ENCODE data around the gene MED27.
"Not testable (repeated sequence)": the region's sequence is repeated elsewhere in the genome, so short reads cannot be mapped to it uniquely, and the experiment has no call there.

The MED27 gene

GRCh38 chr9:132062806-132063205 lies 16.9 kb downstream of the MED27 start:
- no peak overlapping the region for H3K4me3 Mint-ChIP-seq
- no peak for ATAC-seq
- no peak for DNase-seq (ENCODE audit: low spot score in 2 of 2)
- peaks cover 13% of the 10 kb centered on the region for H3K36me3 Mint-ChIP-seq
- H3K27ac Mint-ChIP-seq, result no peak overlapping the region
- H3K9me3 Mint-ChIP-seq, result peaks cover 5% of the 10 kb centered on the region
- H3K4me1 Mint-ChIP-seq, result peaks cover 19% of the 10 kb centered on the region

- no peak for ATAC-seq
- DNase-seq (ENCODE audit: low spot score in 2 of 2), result no peak
- H3K36me3 Mint-ChIP-seq, result peaks cover 9% of the 10 kb centered on the region
These were observed 18.1 kb downstream of the MED27 start for GRCh38 chr9:132061526-132061925.

GRCh38 chr9:132059361-132059760 lies 20.3 kb downstream of the MED27 start:
- peaks cover 9% of the 10 kb centered on the region for H3K36me3 Mint-ChIP-seq
- peaks cover 5% of the 10 kb centered on the region for H3K9me3 Mint-ChIP-seq
- ATAC-seq (no peak), DNase-seq (ENCODE audit: low spot score in 2 of 2) (no peak)
- H3K27ac Mint-ChIP-seq, result no peak overlapping the region
- no peak overlapping the region for H3K4me3 Mint-ChIP-seq
- H3K4me1 Mint-ChIP-seq, result peaks cover 36% of the 10 kb centered on the region

More at GRCh38 chr9:132061526-132061925, 18.1 kb downstream of the MED27 start:
- no peak overlapping the region for H3K4me3 Mint-ChIP-seq
- H3K9me3 Mint-ChIP-seq, result peaks cover 5% of the 10 kb centered on the region
- H3K27ac Mint-ChIP-seq, result no peak overlapping the region
- peaks cover 20% of the 10 kb centered on the region for H3K4me1 Mint-ChIP-seq

- not testable (repeated sequence) for H3K36me3 Mint-ChIP-seq; H3K4me3 Mint-ChIP-seq; H3K27ac Mint-ChIP-seq; ATAC-seq; DNase-seq (ENCODE audit: low spot score in 2 of 2); H3K9me3 Mint-ChIP-seq
- H3K4me1 Mint-ChIP-seq, result peaks cover 30% of the 10 kb centered on the region
These were observed 21.4 kb downstream of the MED27 start for GRCh38 chr9:132058226-132058625.

GRCh38 chr9:132056717-132057560 lies 22.7 kb downstream of the MED27 start:
- H3K4me1 Mint-ChIP-seq, result peaks cover 32% of the 10 kb centered on the region
- no peak overlapping the region for H3K27ac Mint-ChIP-seq
- DNase-seq (ENCODE audit: low spot score in 2 of 2), result no peak
- peaks cover 9% of the 10 kb centered on the region for H3K36me3 Mint-ChIP-seq
- H3K4me3 Mint-ChIP-seq, result no peak overlapping the region
- ATAC-seq, result no peak
- peaks cover 5% of the 10 kb centered on the region for H3K9me3 Mint-ChIP-seq

GRCh38 chr9:132055756-132056155 lies 23.9 kb downstream of the MED27 start:
- peaks cover 5% of the 10 kb centered on the region for H3K9me3 Mint-ChIP-seq
- H3K36me3 Mint-ChIP-seq, result peaks cover 9% of the 10 kb centered on the region
- no peak overlapping the region for H3K27ac Mint-ChIP-seq
- ATAC-seq (no peak), DNase-seq (ENCODE audit: low spot score in 2 of 2) (no peak)
- H3K4me3 Mint-ChIP-seq, result no peak overlapping the region
- peaks cover 30% of the 10 kb centered on the region for H3K4me1 Mint-ChIP-seq

GRCh38 chr9:132054024-132054423 lies 25.6 kb downstream of the MED27 start:
- Mint-ChIP-seq H3K9me3 (peaks cover 3% of the 10 kb centered on the region), H3K4me1 (peaks cover 47% of the 10 kb centered on the region), H3K36me3 (peaks cover 9% of the 10 kb centered on the region), H3K27ac (no peak overlapping the region), H3K4me3 (no peak overlapping the region)
- ATAC-seq, result no peak
- DNase-seq (ENCODE audit: low spot score in 2 of 2), result no peak

- H3K4me3 Mint-ChIP-seq, result no peak overlapping the region
- ATAC-seq (no peak), DNase-seq (ENCODE audit: low spot score in 2 of 2) (no peak)
- no peaks in the 10 kb centered on the region for H3K9me3 Mint-ChIP-seq
- H3K36me3 Mint-ChIP-seq, result no peaks in the 10 kb centered on the region
- no peak overlapping the region for H3K27ac Mint-ChIP-seq
- H3K4me1 Mint-ChIP-seq, result peaks cover 35% of the 10 kb centered on the region
These were observed 29.8 kb downstream of the MED27 start for GRCh38 chr9:132049900-132050299.

GRCh38 chr9:132049323-132049882 lies 30.3 kb downstream of the MED27 start:
- Mint-ChIP-seq H3K4me1 (peaks cover 34% of the 10 kb centered on the region), H3K9me3 (no peaks in the 10 kb centered on the region), H3K27ac (peak overlapping the region; percentile 68), H3K4me3 (no peak overlapping the region), H3K36me3 (no peaks in the 10 kb centered on the region)
- DNase-seq (ENCODE audit: low spot score in 2 of 2) (no peak), ATAC-seq (no peak)

GRCh38 chr9:132048201-132048600 lies 31.5 kb downstream of the MED27 start:
- Mint-ChIP-seq H3K36me3 (no peaks in the 10 kb centered on the region), H3K9me3 (no peaks in the 10 kb centered on the region), H3K27ac (peak overlapping the region; percentile 68), H3K4me1 (peaks cover 37% of the 10 kb centered on the region), H3K4me3 (no peak overlapping the region)
- DNase-seq (ENCODE audit: low spot score in 2 of 2), result no peak
- ATAC-seq, result no peak

- peaks cover 5% of the 10 kb centered on the region for H3K36me3 Mint-ChIP-seq
- DNase-seq (ENCODE audit: low spot score in 2 of 2) (no peak), ATAC-seq (no peak)
- no peak overlapping the region for H3K27ac Mint-ChIP-seq
- H3K9me3 Mint-ChIP-seq, result no peaks in the 10 kb centered on the region
- H3K4me3 Mint-ChIP-seq, result no peak overlapping the region
- peaks cover 35% of the 10 kb centered on the region for H3K4me1 Mint-ChIP-seq
These were observed 33.2 kb downstream of the MED27 start for GRCh38 chr9:132046456-132046855.

- no peak overlapping the region for H3K4me3 Mint-ChIP-seq
- DNase-seq (ENCODE audit: low spot score in 2 of 2) (no peak), ATAC-seq (no peak)
- H3K4me1 Mint-ChIP-seq, result peaks cover 30% of the 10 kb centered on the region
- H3K36me3 Mint-ChIP-seq, result peaks cover 5% of the 10 kb centered on the region
- H3K27ac Mint-ChIP-seq, result no peak overlapping the region
- no peaks in the 10 kb centered on the region for H3K9me3 Mint-ChIP-seq
These were observed 35.3 kb downstream of the MED27 start for GRCh38 chr9:132044176-132044875.

- Mint-ChIP-seq H3K27ac (no peak overlapping the region), H3K9me3 (no peaks in the 10 kb centered on the region), H3K36me3 (peaks cover 5% of the 10 kb centered on the region), H3K4me3 (no peak overlapping the region), H3K4me1 (peaks cover 24% of the 10 kb centered on the region)
- ATAC-seq (no peak), DNase-seq (ENCODE audit: low spot score in 2 of 2) (no peak)
These were observed 36.0 kb downstream of the MED27 start for GRCh38 chr9:132043708-132044107.

- Mint-ChIP-seq H3K4me3 (no peak overlapping the region), H3K9me3 (no peaks in the 10 kb centered on the region), H3K27ac (no peak overlapping the region), H3K36me3 (peaks cover 5% of the 10 kb centered on the region), H3K4me1 (peaks cover 25% of the 10 kb centered on the region)
- DNase-seq (ENCODE audit: low spot score in 2 of 2), result no peak
- no peak for ATAC-seq
These were observed 37.3 kb downstream of the MED27 start for GRCh38 chr9:132042324-132042723.

GRCh38 chr9:132041798-132042197 lies 37.9 kb downstream of the MED27 start:
- DNase-seq (ENCODE audit: low spot score in 2 of 2) (no peak), ATAC-seq (no peak)
- Mint-ChIP-seq H3K9me3 (no peaks in the 10 kb centered on the region), H3K27ac (peak overlapping the region; percentile 23), H3K4me1 (peaks cover 28% of the 10 kb centered on the region), H3K36me3 (peaks cover 5% of the 10 kb centered on the region), H3K4me3 (no peak overlapping the region)

Measured in stimulated activated effector memory CD8-positive, alpha-beta T cell treated with anti-CD3 and anti-CD28 coated beads, Interleukin-12 subunit alpha, Interleukin-12 subunit beta, amount 100 ng/mL, for 72 hours (primary cell).